Esophagus muscularis mucosa (tissue), 4 donors: Measurements from ENCODE around the gene DCC. TPM values are rescaled to one million over a fixed set of nuclear protein-coding genes. Genes with fewer than 3 reads are reported as not detected.

ENCODE experiments used
- DNase-seq: peaks from one replicate; pipeline ENCODE4 v3.0.0-alpha.2; 2017; ENCODE audit errors: extremely low spot score
- H3K27ac ChIP-seq, 4 donors: fragments of 200-600 bp; sonication (generic); replicated peaks in 1 of 4; 1 replicate in 3 of 4; 2 replicates in 1 of 4; pipeline ENCODE4 v1.5.1; 2016 to 2019; ENCODE audit warnings: mild to moderate bottlenecking in 1 of 4
- H3K27me3 ChIP-seq, 4 donors: fragments of 200-600 bp; sonication (generic); one replicate each; pipeline versions ENCODE4 v1.5.1 to v1.6.0; 2016 to 2019
- H3K36me3 ChIP-seq, 4 donors: fragments of 200-600 bp; sonication (generic); one replicate each; pipeline ENCODE4 v1.5.1; 2016 to 2019
- H3K4me1 ChIP-seq, 4 donors: fragments of 200-600 bp; sonication (generic); one replicate each; pipeline ENCODE4 v1.5.1; 2016 to 2019
- H3K4me3 ChIP-seq, 4 donors: fragments of 200-600 bp; sonication (generic); 1 replicate in 2 of 4; 2 replicates in 2 of 4; pipeline ENCODE4 v1.5.1; 2016 to 2019; ENCODE audit warnings: mild to moderate bottlenecking in 4 of 4, moderate library complexity in 1 of 4
- H3K9me3 ChIP-seq, 4 donors: fragments of 200-600 bp; sonication (generic); 1 replicate in 3 of 4; 2 replicates in 1 of 4; pipeline ENCODE4 v1.5.1; 2016 to 2019
- EP300 ChIP-seq: sonication (generic); formaldehyde crosslinking; IDR thresholded peaks from one replicate; pipeline ENCODE4 v1.6.1; 2017; ENCODE audit warnings: antibody characterized with exemption
- POLR2A ChIP-seq: fragments of 450-650 bp; IDR thresholded peaks from one replicate; pipeline ENCODE4 v1.6.1; 2017; ENCODE audit warnings: antibody characterized with exemption, moderate library complexity, mild to moderate bottlenecking, low read depth
- POLR2AphosphoS5 ChIP-seq, 2 donors: sonication (generic); formaldehyde crosslinking; IDR thresholded peaks; one replicate each; pipeline ENCODE4 v1.6.1; 2017; ENCODE audit warnings: antibody characterized with exemption in 2 of 2
- WGBS: methylation state at CpG from one replicate; pipeline ENCODE4 v1.1.5; 2018; 5-methylcytosine and 5-hydroxymethylcytosine counted together
- intact Hi-C: fragments of 100-400 bp; cut with DNase I; formaldehyde crosslinking; loops from one replicate; pipeline ENCODE4 v1.15.1; 2023
- total RNA-seq, 4 donors: library from RNA; depleted of rRNA; stranded (reverse); fragments of >200 nt; gene quantifications; one replicate each; pipeline versions ENCODE4 v1.1.0 to v1.2.1, GENCODE V29; 2016
- TF ChIP-seq, protein P1 (sequence below), 3 experiments: fragments of 200-600 bp in 2 of 3; fragments of 450-650 bp in 1 of 3; sonication (generic) in 2 of 3; IDR thresholded peaks; one replicate each; pipeline ENCODE4 v1.5.1; 2017 to 2019; ENCODE audit warnings: antibody characterized with exemption in 3 of 3, mild to moderate bottlenecking in 2 of 3, moderate library complexity in 1 of 3

Gene DCC
- total RNA-seq, 4 donors from 2014 or later: 0.46 to 0.99 (median 0.83) TPM; not detected in 1

DNA sequence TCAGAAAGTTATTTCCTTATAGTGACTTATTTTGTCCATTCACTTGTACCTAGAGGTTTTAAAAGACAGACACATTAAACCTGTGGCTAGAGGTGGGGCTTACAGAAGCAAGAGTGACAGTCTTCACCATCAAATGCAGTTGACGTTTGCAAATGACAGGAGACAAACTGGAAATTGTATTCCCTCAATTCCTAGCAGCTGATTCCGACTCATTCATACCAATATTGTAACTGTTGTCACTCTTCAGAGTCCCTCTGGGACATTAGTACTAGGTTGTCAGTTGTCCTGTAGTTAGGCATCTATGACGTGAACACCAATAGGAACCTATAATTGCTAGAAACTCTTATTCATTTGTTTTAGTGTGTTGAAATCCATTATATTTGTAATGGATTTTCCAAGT is 794.7 kb downstream of the DCC start:
- DNase-seq: no peak
- no peak overlapping the region for H3K4me3 ChIP-seq
- H3K27ac ChIP-seq: no peak overlapping the region
- WGBS: 72% methylated on average over 3 of the region's 3 CpGs
- no peaks in the 10 kb centered on the region for H3K36me3 ChIP-seq
- TF ChIP-seq POLR2AphosphoS5 (IDR thresholded peaks at IDR 0.05): no peak
- no peak for TF ChIP-seq EP300
- no peak for TF ChIP-seq POLR2A
- TF ChIP-seq, protein P1, sequence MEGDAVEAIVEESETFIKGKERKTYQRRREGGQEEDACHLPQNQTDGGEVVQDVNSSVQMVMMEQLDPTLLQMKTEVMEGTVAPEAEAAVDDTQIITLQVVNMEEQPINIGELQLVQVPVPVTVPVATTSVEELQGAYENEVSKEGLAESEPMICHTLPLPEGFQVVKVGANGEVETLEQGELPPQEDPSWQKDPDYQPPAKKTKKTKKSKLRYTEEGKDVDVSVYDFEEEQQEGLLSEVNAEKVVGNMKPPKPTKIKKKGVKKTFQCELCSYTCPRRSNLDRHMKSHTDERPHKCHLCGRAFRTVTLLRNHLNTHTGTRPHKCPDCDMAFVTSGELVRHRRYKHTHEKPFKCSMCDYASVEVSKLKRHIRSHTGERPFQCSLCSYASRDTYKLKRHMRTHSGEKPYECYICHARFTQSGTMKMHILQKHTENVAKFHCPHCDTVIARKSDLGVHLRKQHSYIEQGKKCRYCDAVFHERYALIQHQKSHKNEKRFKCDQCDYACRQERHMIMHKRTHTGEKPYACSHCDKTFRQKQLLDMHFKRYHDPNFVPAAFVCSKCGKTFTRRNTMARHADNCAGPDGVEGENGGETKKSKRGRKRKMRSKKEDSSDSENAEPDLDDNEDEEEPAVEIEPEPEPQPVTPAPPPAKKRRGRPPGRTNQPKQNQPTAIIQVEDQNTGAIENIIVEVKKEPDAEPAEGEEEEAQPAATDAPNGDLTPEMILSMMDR (IDR thresholded peaks at IDR 0.05): no peak
- intact Hi-C loops: no loop called here
- H3K4me1 ChIP-seq: no peaks in the 10 kb centered on the region
- no peaks in the 10 kb centered on the region for H3K27me3 ChIP-seq
- peaks cover 0 to 8% (median 4%) of the 10 kb centered on the region in 4 donors for H3K9me3 ChIP-seq

DNA sequence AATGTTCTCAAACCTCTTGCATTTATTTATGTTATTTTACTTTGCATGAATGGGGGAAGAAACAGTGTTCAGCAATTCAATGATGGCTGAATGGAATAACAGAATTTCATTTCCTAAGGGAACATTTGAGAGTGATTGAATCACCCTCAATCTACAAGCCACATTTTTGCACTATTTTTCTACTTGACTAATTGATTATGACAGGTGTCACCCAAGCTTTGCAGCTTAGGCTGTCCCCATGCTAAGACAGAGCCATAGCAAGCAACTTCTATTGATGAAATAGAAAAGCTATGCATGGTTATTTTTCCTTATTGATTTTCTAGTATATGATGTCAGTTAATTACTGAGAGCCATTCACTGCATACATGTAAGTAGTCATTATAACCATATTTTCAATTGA is 795.7 kb downstream of the DCC start:
- H3K27me3 ChIP-seq: no peaks in the 10 kb centered on the region
- no peaks in the 10 kb centered on the region for H3K36me3 ChIP-seq
- no peak overlapping the region for H3K27ac ChIP-seq
- H3K4me1 ChIP-seq: no peaks in the 10 kb centered on the region
- DNase-seq: no peak
- peaks cover 0 to 8% (median 4%) of the 10 kb centered on the region in 4 donors for H3K9me3 ChIP-seq
- TF ChIP-seq, protein P1 (IDR thresholded peaks at IDR 0.05): no peak
- TF ChIP-seq POLR2AphosphoS5 (IDR thresholded peaks at IDR 0.05): no peak
- TF ChIP-seq POLR2A: no peak
- no peak for TF ChIP-seq EP300
- intact Hi-C loops: no loop called here
- H3K4me3 ChIP-seq: no peak overlapping the region

DNA sequence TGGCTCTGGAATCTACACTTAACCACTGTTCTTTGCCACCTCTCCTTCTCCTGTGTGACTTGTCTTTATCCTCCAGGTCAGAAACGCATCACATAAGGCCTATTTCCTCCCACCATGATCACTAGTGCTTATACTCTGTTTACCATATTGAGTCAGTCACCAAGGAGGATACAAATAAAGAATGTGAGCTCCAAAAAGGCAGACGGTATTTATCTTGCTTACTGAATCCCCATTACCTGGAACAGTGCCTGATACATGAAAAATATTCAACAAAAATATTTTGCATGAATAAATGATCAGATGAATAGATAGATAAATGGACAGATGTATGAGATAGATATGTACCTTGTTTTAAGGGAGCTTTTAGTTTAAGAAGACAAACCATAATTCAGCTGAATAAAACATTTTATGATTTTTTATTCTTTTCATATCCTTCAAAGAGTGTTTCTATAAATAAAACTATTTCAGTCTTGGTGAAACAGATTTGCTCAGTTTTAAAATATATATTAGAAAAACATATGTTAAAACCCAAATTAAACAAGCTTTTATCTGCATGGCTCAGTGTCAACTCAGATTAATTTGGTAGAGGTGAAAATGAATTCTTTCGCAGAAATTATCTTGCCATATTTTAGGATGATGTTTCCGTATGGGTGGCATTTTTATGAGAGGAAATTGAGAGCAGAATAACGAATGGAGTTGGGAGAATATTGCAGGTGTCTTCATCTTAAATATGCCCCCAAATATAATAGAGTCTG is 799.9 kb downstream of the DCC start:
- no peak overlapping the region for H3K4me3 ChIP-seq

DNA sequence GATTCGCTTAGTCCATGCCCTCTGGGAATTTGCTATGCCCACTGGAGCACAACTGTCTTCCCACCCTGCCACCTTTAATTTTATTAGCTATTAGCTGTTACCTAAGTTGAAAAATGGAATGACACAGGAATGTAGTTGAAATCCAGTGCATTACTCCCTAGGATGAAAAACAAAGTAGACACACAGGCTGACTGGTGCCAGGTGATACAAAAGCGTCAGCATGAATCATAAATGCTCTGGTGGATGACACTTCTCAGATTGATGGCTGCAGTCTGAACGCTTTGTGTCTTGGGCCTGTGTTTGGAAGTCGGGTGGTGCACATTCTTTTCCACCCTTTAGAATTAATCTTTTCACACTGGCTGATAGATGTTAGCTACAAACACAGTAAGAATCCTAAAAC is 802.0 kb downstream of the DCC start:
- intact Hi-C loops: no loop called here

More for the DNA sequence above, 799.9 kb downstream of the DCC start:
- intact Hi-C loops: no loop called here
- Histone ChIP-seq H3K27me3 (no peaks in the 10 kb centered on the region), H3K27ac (no peak overlapping the region), H3K36me3 (no peaks in the 10 kb centered on the region), H3K4me1 (no peaks in the 10 kb centered on the region), H3K9me3 (peaks cover 0 to 8% (median 4%) of the 10 kb centered on the region in 4 donors)
- TF ChIP-seq POLR2AphosphoS5 (IDR thresholded peaks at IDR 0.05) (no peak), EP300 (no peak), POLR2A (no peak)
- TF ChIP-seq, protein P1 (IDR thresholded peaks at IDR 0.05): no peak
- no peak for DNase-seq
- WGBS: 61% methylated on average over 5 of the region's 5 CpGs

More for the DNA sequence above, 802.0 kb downstream of the DCC start:
- TF ChIP-seq, protein P1 (IDR thresholded peaks at IDR 0.05): no peak
- no peak for TF ChIP-seq POLR2AphosphoS5 (IDR thresholded peaks at IDR 0.05)
- TF ChIP-seq EP300: no peak
- no peak for TF ChIP-seq POLR2A
- no peaks in the 10 kb centered on the region for H3K4me1 ChIP-seq
- peaks cover 0 to 6% (median 3%) of the 10 kb centered on the region in 4 donors for H3K9me3 ChIP-seq
- DNase-seq: no peak
- H3K4me3 ChIP-seq: no peak overlapping the region
- WGBS: 60% methylated on average over 4 of the region's 4 CpGs
- no peak overlapping the region for H3K27ac ChIP-seq
- H3K36me3 ChIP-seq: no peaks in the 10 kb centered on the region
- H3K27me3 ChIP-seq: no peaks in the 10 kb centered on the region
